ENCODE data around the gene WAC. TPM values are rescaled to one million over a fixed set of nuclear protein-coding genes. Genes with fewer than 3 reads are reported as not detected.
"Not testable (repeated sequence)": the region's sequence is repeated elsewhere in the genome, so short reads cannot be mapped to it uniquely, and the experiment has no call there.

Gene WAC
- total RNA-seq, 2 donors from 2014 or later: 136 to 146 TPM

- DNase-seq (ENCODE audit: low spot score); H3K36me3 Mint-ChIP-seq; ATAC-seq; H3K4me1 Mint-ChIP-seq (ENCODE audit: low read depth in 2 of 2); H3K9me3 Mint-ChIP-seq; H3K27ac Mint-ChIP-seq; H3K4me3 Mint-ChIP-seq: not testable (repeated sequence)
- peaks cover 5 to 14% of the 10 kb centered on the region in 2 donors for H3K27me3 Mint-ChIP-seq
Measured at GRCh38 chr10:28658824-28659223, 125.9 kb downstream of the WAC start.

GRCh38 chr10:28661035-28661434 lies 128.1 kb downstream of the WAC start:
- H3K36me3 Mint-ChIP-seq: no peaks in the 10 kb centered on the region
- H3K27ac Mint-ChIP-seq: no peak overlapping the region
- peaks cover 11 to 22% of the 10 kb centered on the region in 2 donors for H3K27me3 Mint-ChIP-seq
- peaks cover 0 to 4% of the 10 kb centered on the region in 2 donors for H3K4me1 Mint-ChIP-seq (ENCODE audit: low read depth in 2 of 2)
- no peak overlapping the region for H3K4me3 Mint-ChIP-seq
- no peaks in the 10 kb centered on the region for H3K9me3 Mint-ChIP-seq
- no peak for DNase-seq (ENCODE audit: low spot score)
- ATAC-seq: no peak

- H3K4me3 Mint-ChIP-seq: no peak overlapping the region
- no peaks in the 10 kb centered on the region for H3K36me3 Mint-ChIP-seq
- peak; percentile 66 for DNase-seq (ENCODE audit: low spot score)
- H3K27me3 Mint-ChIP-seq: peaks cover 37 to 42% of the 10 kb centered on the region in 2 donors
- peak; percentile 66 to 84 for ATAC-seq
- no peaks in the 10 kb centered on the region for H3K9me3 Mint-ChIP-seq
- H3K4me1 Mint-ChIP-seq (ENCODE audit: low read depth in 2 of 2): peaks cover 4% of the 10 kb centered on the region in 2 donors
- no peak overlapping the region for H3K27ac Mint-ChIP-seq
Measured at GRCh38 chr10:28663576-28664368, 130.9 kb downstream of the WAC start.

- no peak overlapping the region for H3K4me3 Mint-ChIP-seq
- DNase-seq (ENCODE audit: low spot score) (no peak), ATAC-seq (no peak)
- H3K27me3 Mint-ChIP-seq: peaks cover 42 to 48% of the 10 kb centered on the region in 2 donors
- no peaks in the 10 kb centered on the region for H3K9me3 Mint-ChIP-seq
- peaks cover 4 to 6% of the 10 kb centered on the region in 2 donors for H3K4me1 Mint-ChIP-seq (ENCODE audit: low read depth in 2 of 2)
- no peak overlapping the region for H3K27ac Mint-ChIP-seq
- H3K36me3 Mint-ChIP-seq: no peaks in the 10 kb centered on the region
Measured at GRCh38 chr10:28664369-28664740, 131.4 kb downstream of the WAC start.

- Mint-ChIP-seq H3K9me3 (no peaks in the 10 kb centered on the region), H3K4me1 (ENCODE audit: low read depth in 2 of 2) (peaks cover 4 to 6% of the 10 kb centered on the region in 2 donors), H3K27me3 (peaks cover 58 to 61% of the 10 kb centered on the region in 2 donors), H3K4me3 (no peak overlapping the region), H3K27ac (no peak overlapping the region), H3K36me3 (no peaks in the 10 kb centered on the region)
- ATAC-seq (no peak), DNase-seq (ENCODE audit: low spot score) (no peak)
Measured at GRCh38 chr10:28666751-28667467, 134.0 kb downstream of the WAC start.

- no peak overlapping the region for H3K27ac Mint-ChIP-seq
- no peaks in the 10 kb centered on the region for H3K36me3 Mint-ChIP-seq
- ATAC-seq: peak; percentile 62 to 65
- peaks cover 52 to 56% of the 10 kb centered on the region in 2 donors for H3K27me3 Mint-ChIP-seq
- peak overlapping the region; percentile 50 for H3K4me3 Mint-ChIP-seq
- no peak for DNase-seq (ENCODE audit: low spot score)
- H3K9me3 Mint-ChIP-seq: no peaks in the 10 kb centered on the region
- H3K4me1 Mint-ChIP-seq (ENCODE audit: low read depth in 2 of 2): peaks cover 3 to 6% of the 10 kb centered on the region in 2 donors
Measured at GRCh38 chr10:28668363-28669226, 135.7 kb downstream of the WAC start.

GRCh38 chr10:28669227-28670173 lies 136.6 kb downstream of the WAC start:
- H3K4me1 Mint-ChIP-seq (ENCODE audit: low read depth in 2 of 2): peaks cover 0 to 6% of the 10 kb centered on the region in 2 donors
- no peak for DNase-seq (ENCODE audit: low spot score)
- peak overlapping the region; percentile 50 for H3K4me3 Mint-ChIP-seq
- H3K27me3 Mint-ChIP-seq: peaks cover 47 to 59% of the 10 kb centered on the region in 2 donors
- H3K9me3 Mint-ChIP-seq: no peaks in the 10 kb centered on the region
- no peak overlapping the region for H3K27ac Mint-ChIP-seq
- no peak for ATAC-seq
- no peaks in the 10 kb centered on the region for H3K36me3 Mint-ChIP-seq

Other genes with a start within 250 kb of the WAC start
- gene MPP7, start 230.1 kb upstream of the WAC start, total RNA-seq: 1 to 10 TPM; 1.7 to 2.7 TPM
- gene BAMBI, start 144.4 kb downstream of the WAC start, total RNA-seq: under 1 TPM in 1 of 2 donors, not detected in 1; 0.14 TPM